Transverse colon (tissue), 4 donors: ENCODE data around the gene C1QTNF2. TPM values are rescaled to one million over a fixed set of nuclear protein-coding genes. Genes with fewer than 3 reads are reported as not detected.

Source experiments
- DNase-seq: peaks from one replicate; pipeline ENCODE4 v3.0.0-alpha.2; 2019
- H3K27ac ChIP-seq, 4 donors: fragments of 200-600 bp; sonication (generic); 2 replicates each; pipeline ENCODE4 v1.5.1; 2016 to 2018; ENCODE audit warnings: inconsistent platforms in 4 of 4
- H3K27me3 ChIP-seq: fragments of 200-600 bp; sonication (generic); 2 replicates; pipeline ENCODE4 v1.5.1; 2017; ENCODE audit warnings: inconsistent platforms
- H3K36me3 ChIP-seq, 4 donors: fragments of 200-600 bp; sonication (generic); 2 replicates each; pipeline ENCODE4 v1.5.1; 2017 to 2019; ENCODE audit warnings: inconsistent platforms in 4 of 4
- H3K4me1 ChIP-seq, 4 donors: fragments of 200-600 bp; sonication (generic); 2 replicates each; pipeline ENCODE4 v1.5.1; 2017 to 2020; ENCODE audit warnings: inconsistent platforms in 4 of 4
- H3K4me3 ChIP-seq, 4 donors: fragments of 200-600 bp; sonication (generic); 1 replicate in 1 of 4; 2 replicates in 3 of 4; pipeline versions ENCODE4 v1.5.1 to v1.6.1; 2017 to 2019; ENCODE audit warnings: inconsistent platforms in 4 of 4
- H3K9me3 ChIP-seq, 2 donors: fragments of 200-600 bp; sonication (generic); 2 replicates each; pipeline ENCODE4 v1.5.1; 2017 to 2019; ENCODE audit warnings: inconsistent platforms in 2 of 2
- CTCF ChIP-seq, 5 experiments: fragments of 200-600 bp in 3 of 5; fragments of 450-650 bp in 2 of 5; sonication (generic) in 3 of 5; IDR thresholded peaks; 1 replicate in 2 of 5; 2 replicates in 3 of 5; pipeline ENCODE4 v1.5.1; 2016 to 2017; ENCODE audit warnings: antibody characterized with exemption in 5 of 5, inconsistent platforms in 3 of 5, mild to moderate bottlenecking in 2 of 5, moderate library complexity in 1 of 5
- EP300 ChIP-seq: sonication (generic); formaldehyde crosslinking; IDR thresholded peaks from one replicate; pipeline ENCODE4 v1.6.1; 2017; ENCODE audit warnings: antibody characterized with exemption, low read depth
- POLR2A ChIP-seq: fragments of 450-650 bp; IDR thresholded peaks from one replicate; pipeline ENCODE4 v1.6.1; 2016; ENCODE audit warnings: antibody characterized with exemption, mild to moderate bottlenecking, moderate library complexity
- POLR2AphosphoS5 ChIP-seq, 3 donors: sonication (generic); formaldehyde crosslinking; IDR thresholded peaks; one replicate each; pipeline ENCODE4 v1.6.1; 2016; ENCODE audit warnings: antibody characterized with exemption in 3 of 3
- WGBS, 2 donors: methylation state at CpG; one replicate each; pipeline ENCODE4 v1.1.5; 2018; ENCODE audit warnings: low coverage in 1 of 2; 5-methylcytosine and 5-hydroxymethylcytosine counted together
- in situ Hi-C, 4 donors: fragments of 200-750 bp; cut with MboI; loops; one replicate each; pipeline versions ENCODE4 v1.15.0 to v1.15.1; 2017; ENCODE audit warnings: low sequenced_read_pairs in 3 of 4, low pct_ligation_motif_present in 1 of 4, low pct_unique_long_range_greater_than_20kb in 1 of 4
- intact Hi-C: fragments of 100-400 bp; cut with DNase I; formaldehyde crosslinking; loops from one replicate; pipeline ENCODE4 v1.15.1; 2023; ENCODE audit warnings: low total_unique reads
- total RNA-seq, 4 donors: library from RNA; depleted of rRNA; stranded (reverse); fragments of >200 nt; gene quantifications; one replicate each; pipeline ENCODE4 v1.1.0, GENCODE V29; 2016

C1QTNF2 gene
- total RNA-seq, 4 donors from 2014 or later: 0.41 to 2.2 (median 0.79) TPM; not detected in 1

- Histone ChIP-seq H3K27me3 (peaks cover 34% of the 10 kb centered on the region), H3K9me3 (no peaks in the 10 kb centered on the region), H3K4me3 (no peak overlapping the region), H3K4me1 (peaks cover 0 to 38% (median 14%) of the 10 kb centered on the region in 4 donors), H3K36me3 (no peaks in the 10 kb centered on the region), H3K27ac (peak overlapping the region; percentile 45 to 47 (median 45))
- peak in 2 of 3 donors; percentile 12 to 43 for TF ChIP-seq POLR2AphosphoS5 (IDR thresholded peaks at IDR 0.05)
- TF ChIP-seq CTCF (IDR thresholded peaks at IDR 0.05): no peak
- peak; percentile 62 for DNase-seq
- in situ Hi-C loops (no loop called here), intact Hi-C loops (no loop called here)
- 15 to 20% methylated on average over 1 of the region's 1 CpG for WGBS, 2 donors
These were observed 54.5 kb downstream of the C1QTNF2 start for GRCh38 chr5:160315968-160316367.

GRCh38 chr5:160312960-160313727, 57.3 kb downstream of the C1QTNF2 start:
- TF ChIP-seq POLR2A (no peak), POLR2AphosphoS5 (IDR thresholded peaks at IDR 0.05) (no peak), EP300 (no peak), CTCF (IDR thresholded peaks at IDR 0.05) (no peak)
- in situ Hi-C loops (no loop called here), intact Hi-C loops (no loop called here)
- Histone ChIP-seq H3K27me3 (peaks cover 38% of the 10 kb centered on the region), H3K27ac (peak overlapping the region; percentile 68 to 77 (median 70)), H3K9me3 (no peaks in the 10 kb centered on the region), H3K4me1 (peaks cover 0 to 40% (median 14%) of the 10 kb centered on the region in 4 donors), H3K4me3 (peak overlapping the region; percentile 27 to 74 (median 54)), H3K36me3 (no peaks in the 10 kb centered on the region)
- DNase-seq: no peak
- WGBS, 2 donors: 21% methylated on average over 6 to 8 of the region's 8 CpGs

- peak; percentile 57 for DNase-seq
- TF ChIP-seq POLR2AphosphoS5 (IDR thresholded peaks at IDR 0.05) (no peak), EP300 (no peak), CTCF (IDR thresholded peaks at IDR 0.05) (no peak), POLR2A (no peak)
- in situ Hi-C loops: no loop called here
- Histone ChIP-seq H3K4me1 (peaks cover 0 to 44% (median 16%) of the 10 kb centered on the region in 4 donors), H3K27me3 (peaks cover 38% of the 10 kb centered on the region), H3K9me3 (no peaks in the 10 kb centered on the region), H3K36me3 (no peaks in the 10 kb centered on the region), H3K27ac (peak within 1 kb of the TSS; percentile 68 to 77 (median 70)), H3K4me3 (peak within 1 kb of the TSS; percentile 51 to 74 (median 58))
- WGBS, 2 donors: 1 to 2% methylated on average over 17 to 80 of the region's 84 CpGs
- intact Hi-C loops: no loop called here
These were observed 58.1 kb downstream of the C1QTNF2 start, which contains the start of gene CCNJL for GRCh38 chr5:160312134-160312959. Gene CCNJL, minus strand, starts transcription at chr5:160312564. Its CDS starts 641 bp downstream, at chr5:160311923.

GRCh38 chr5:160311491-160312133, 58.8 kb downstream of the C1QTNF2 start:
- WGBS, 2 donors: 12 to 19% methylated on average over 9 to 45 of the region's 45 CpGs
- no peaks in the 10 kb centered on the region for H3K9me3 ChIP-seq
- no peaks in the 10 kb centered on the region for H3K36me3 ChIP-seq
- TF ChIP-seq EP300: no peak
- peak in 1 of 3 donors; percentile 7 for TF ChIP-seq POLR2AphosphoS5 (IDR thresholded peaks at IDR 0.05)
- TF ChIP-seq POLR2A: peak; percentile 19
- in situ Hi-C loops (no loop called here), intact Hi-C loops (no loop called here)
- peak overlapping the region; percentile 51 to 74 (median 58) for H3K4me3 ChIP-seq
- H3K4me1 ChIP-seq: peaks cover 0 to 47% (median 21%) of the 10 kb centered on the region in 4 donors
- peaks cover 38% of the 10 kb centered on the region for H3K27me3 ChIP-seq
- peak overlapping the region; percentile 68 to 77 (median 70) for H3K27ac ChIP-seq
- DNase-seq: no peak
